ENCODE results near the gene CDHR4.

CDHR4 gene

GRCh38 chr3:49772703-49773102 lies 27.0 kb downstream of the CDHR4 start:
- TF ChIP-seq CTCF (IDR thresholded peaks at IDR 0.05; ENCODE audit: low read depth, low read length), result no peak
- H3K4me3 ChIP-seq (ENCODE audit: low read depth, low read length), result no peak overlapping the region

- no peak for TF ChIP-seq CTCF (IDR thresholded peaks at IDR 0.05; ENCODE audit: low read depth, low read length)
- H3K4me3 ChIP-seq (ENCODE audit: low read depth, low read length), result no peak overlapping the region
Measured at GRCh38 chr3:49771340-49771938, 28.2 kb downstream of the CDHR4 start.

GRCh38 chr3:49769926-49770325 lies 29.7 kb downstream of the CDHR4 start:
- no peak for TF ChIP-seq CTCF (IDR thresholded peaks at IDR 0.05; ENCODE audit: low read depth, low read length)
- H3K4me3 ChIP-seq (ENCODE audit: low read depth, low read length), result no peak overlapping the region

- no peak for TF ChIP-seq CTCF (IDR thresholded peaks at IDR 0.05; ENCODE audit: low read depth, low read length)
- no peak overlapping the region for H3K4me3 ChIP-seq (ENCODE audit: low read depth, low read length)
Measured at GRCh38 chr3:49769286-49769915, 30.3 kb downstream of the CDHR4 start.

- no peak for TF ChIP-seq CTCF (IDR thresholded peaks at IDR 0.05; ENCODE audit: low read depth, low read length)
- no peak overlapping the region for H3K4me3 ChIP-seq (ENCODE audit: low read depth, low read length)
Measured at GRCh38 chr3:49763981-49764380, 35.7 kb downstream of the CDHR4 start.

- H3K4me3 ChIP-seq (ENCODE audit: low read depth, low read length), result no peak overlapping the region
- no peak for TF ChIP-seq CTCF (IDR thresholded peaks at IDR 0.05; ENCODE audit: low read depth, low read length)
Measured at GRCh38 chr3:49761661-49762060, 38.0 kb downstream of the CDHR4 start.

GRCh38 chr3:49759226-49759625 lies 40.4 kb downstream of the CDHR4 start:
- TF ChIP-seq CTCF (IDR thresholded peaks at IDR 0.05; ENCODE audit: low read depth, low read length), result no peak
- no peak overlapping the region for H3K4me3 ChIP-seq (ENCODE audit: low read depth, low read length)

Measured in WI38 (cell line).